ENCODE measurements around the gene DPP3. TPM values are rescaled to one million over a fixed set of nuclear protein-coding genes. Genes with fewer than 3 reads are reported as not detected.
"Not testable (repeated sequence)": the region's sequence is repeated elsewhere in the genome, so short reads cannot be mapped to it uniquely, and the experiment has no call there.

The DPP3 gene
- polyA plus RNA-seq, 1 experiment: 85.2 TPM

DNA sequence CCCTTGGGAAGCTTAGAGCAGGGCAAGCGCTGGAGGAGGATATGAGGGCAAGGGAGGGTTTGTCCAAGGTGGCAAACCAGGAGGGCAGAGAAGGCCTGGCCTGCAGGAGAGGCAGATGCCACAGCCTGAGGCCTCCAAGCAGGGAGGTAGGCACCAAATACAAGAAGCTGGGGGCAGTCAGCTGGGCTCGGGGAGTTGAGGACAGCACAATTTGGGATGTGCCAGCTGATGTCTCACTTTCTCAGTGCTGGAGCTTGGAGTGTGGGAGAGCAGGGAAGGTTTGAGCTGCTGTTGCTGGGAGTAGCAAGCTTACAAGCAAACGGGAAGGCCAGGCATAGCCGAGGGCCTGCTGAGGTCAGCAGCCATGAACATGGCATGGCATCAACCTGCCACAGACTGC is 61.7 kb downstream of the DPP3 start:
- ChIA-PET CTCF (no interaction called here), POLR2A (no interaction called here)
- Histone ChIP-seq H3K36me3 (ENCODE audit: control insufficient read depth, insufficient read depth, low read length) (peaks cover 9% of the 10 kb centered on the region), H3K4me3 (ENCODE audit: low read depth, low read length) (no peak overlapping the region), H3K27me3 (ENCODE audit: control insufficient read depth, insufficient read depth, low read length) (0 out of 2 replicates have a peak, but pooled peaks cover under 1% of the 10 kb centered on the region)
- TF ChIP-seq, protein P1, sequence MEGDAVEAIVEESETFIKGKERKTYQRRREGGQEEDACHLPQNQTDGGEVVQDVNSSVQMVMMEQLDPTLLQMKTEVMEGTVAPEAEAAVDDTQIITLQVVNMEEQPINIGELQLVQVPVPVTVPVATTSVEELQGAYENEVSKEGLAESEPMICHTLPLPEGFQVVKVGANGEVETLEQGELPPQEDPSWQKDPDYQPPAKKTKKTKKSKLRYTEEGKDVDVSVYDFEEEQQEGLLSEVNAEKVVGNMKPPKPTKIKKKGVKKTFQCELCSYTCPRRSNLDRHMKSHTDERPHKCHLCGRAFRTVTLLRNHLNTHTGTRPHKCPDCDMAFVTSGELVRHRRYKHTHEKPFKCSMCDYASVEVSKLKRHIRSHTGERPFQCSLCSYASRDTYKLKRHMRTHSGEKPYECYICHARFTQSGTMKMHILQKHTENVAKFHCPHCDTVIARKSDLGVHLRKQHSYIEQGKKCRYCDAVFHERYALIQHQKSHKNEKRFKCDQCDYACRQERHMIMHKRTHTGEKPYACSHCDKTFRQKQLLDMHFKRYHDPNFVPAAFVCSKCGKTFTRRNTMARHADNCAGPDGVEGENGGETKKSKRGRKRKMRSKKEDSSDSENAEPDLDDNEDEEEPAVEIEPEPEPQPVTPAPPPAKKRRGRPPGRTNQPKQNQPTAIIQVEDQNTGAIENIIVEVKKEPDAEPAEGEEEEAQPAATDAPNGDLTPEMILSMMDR (IDR thresholded peaks at IDR 0.05; ENCODE audit: insufficient read depth, low read depth, low read length): no peak
- DNase-seq (ENCODE audit: low read depth): no peak

DNA sequence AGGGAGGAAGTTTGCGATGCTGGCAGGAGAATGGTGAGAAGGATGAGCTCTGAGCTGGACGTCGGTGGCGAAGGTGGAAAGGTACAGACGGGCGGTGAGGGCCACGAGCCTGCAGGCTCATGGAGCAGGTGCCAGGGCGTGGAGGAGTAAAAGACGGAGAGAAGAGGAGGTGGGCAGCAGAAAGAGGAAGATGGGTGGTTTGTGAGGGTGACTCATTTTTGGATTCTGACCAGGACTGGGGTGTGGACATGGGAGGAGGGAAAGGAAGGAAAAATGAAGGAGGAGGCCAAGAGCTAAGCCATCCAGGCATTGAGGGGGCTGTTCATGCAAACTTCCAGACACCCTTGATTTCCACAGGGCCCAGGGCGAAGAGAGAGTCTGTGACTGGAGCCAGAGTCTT is 62.1 kb downstream of the DPP3 start:
- ChIA-PET POLR2A (no interaction called here), CTCF (no interaction called here)
- Histone ChIP-seq H3K36me3 (ENCODE audit: control insufficient read depth, insufficient read depth, low read length) (peaks cover 9% of the 10 kb centered on the region), H3K4me3 (ENCODE audit: low read depth, low read length) (no peak overlapping the region), H3K27me3 (ENCODE audit: control insufficient read depth, insufficient read depth, low read length) (0 out of 2 replicates have a peak, but pooled peaks cover 1% of the 10 kb centered on the region)
- DNase-seq (ENCODE audit: low read depth): no peak
- TF ChIP-seq, protein P1 (IDR thresholded peaks at IDR 0.05; ENCODE audit: insufficient read depth, low read depth, low read length): no peak

DNA sequence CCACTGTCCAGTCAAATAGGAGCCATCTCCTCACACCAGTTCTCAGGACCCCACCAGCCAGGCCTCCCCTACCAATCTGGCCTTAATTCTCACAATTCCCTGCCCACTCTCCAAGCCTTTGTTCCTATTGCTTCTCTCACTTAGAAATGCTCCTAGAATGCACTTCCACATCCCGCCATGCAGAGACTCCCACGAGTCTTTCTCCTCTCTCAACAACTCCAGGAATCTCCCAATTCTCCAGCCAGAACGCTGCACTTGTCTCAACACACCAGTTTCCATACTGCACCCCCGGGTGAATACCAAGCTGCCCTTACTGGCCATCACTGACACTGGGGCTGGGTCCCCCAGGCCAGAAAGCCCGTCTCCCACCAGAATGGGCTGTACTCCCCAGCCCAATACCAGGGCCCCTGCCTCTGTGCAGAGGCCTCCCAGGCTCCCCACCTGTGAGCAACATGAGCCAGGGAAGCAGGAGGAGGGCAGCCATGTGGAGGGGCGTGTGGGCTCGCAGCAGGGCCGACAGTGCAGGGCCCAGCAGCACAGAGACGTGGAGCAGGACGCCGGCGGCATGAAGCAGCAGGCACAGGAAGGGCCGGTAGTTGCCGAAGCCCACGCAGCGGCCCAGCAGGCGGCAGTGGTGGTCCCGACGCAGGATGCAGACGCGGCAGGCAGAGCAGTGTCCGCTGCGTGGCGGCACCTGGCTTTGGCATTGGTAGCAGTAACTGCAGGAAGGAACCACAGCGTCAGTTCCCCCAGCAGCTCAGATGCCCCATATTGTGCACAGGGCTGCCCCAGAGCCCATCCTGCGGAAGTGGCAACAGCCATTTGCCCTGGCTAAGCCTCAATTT is 63.3 kb downstream of the DPP3 start:
- Histone ChIP-seq H3K4me3 (ENCODE audit: low read depth, low read length) (no peak overlapping the region), H3K36me3 (ENCODE audit: control insufficient read depth, insufficient read depth, low read length) (peaks cover 9% of the 10 kb centered on the region), H3K27me3 (ENCODE audit: control insufficient read depth, insufficient read depth, low read length) (peaks cover 5% of the 10 kb centered on the region; the same call in 1 of the 2 replicates)
- TF ChIP-seq, protein P1 (IDR thresholded peaks at IDR 0.05; ENCODE audit: insufficient read depth, low read depth, low read length): peak; percentile 67
- no peak for DNase-seq (ENCODE audit: low read depth)
- CTCF ChIA-PET: interaction anchor here (1.5 kb wide), 1 partner anchor 11 kb away, joined by 4 read pairs; no protein-coding TSS in a partner anchor
- POLR2A ChIA-PET: no interaction called here

DNA sequence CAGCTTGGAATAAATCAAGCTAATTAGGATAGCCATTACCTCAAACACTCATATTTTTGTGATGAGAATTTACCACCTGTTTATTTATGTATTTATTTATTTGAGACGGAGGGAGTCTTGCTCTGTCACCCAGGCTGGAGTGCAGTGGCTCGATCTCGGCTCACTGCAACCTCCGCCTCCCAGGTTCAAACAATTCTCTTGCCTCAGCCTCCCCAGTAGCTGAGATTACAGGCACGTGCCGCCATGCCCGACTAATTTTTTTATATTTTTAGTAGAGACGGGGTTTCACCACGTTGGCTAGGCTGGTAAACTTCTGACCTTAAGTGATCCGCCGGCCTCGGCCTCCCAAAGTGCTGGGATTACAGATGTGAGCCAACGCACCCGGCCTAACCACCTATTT is 64.7 kb downstream of the DPP3 start:
- DNase-seq (ENCODE audit: low read depth); H3K36me3 ChIP-seq (ENCODE audit: control insufficient read depth, insufficient read depth, low read length); POLR2A ChIA-PET; H3K27me3 ChIP-seq (ENCODE audit: control insufficient read depth, insufficient read depth, low read length): not testable (repeated sequence)
- H3K4me3 ChIP-seq (ENCODE audit: low read depth, low read length): peak overlapping the region; percentile 79
- CTCF ChIA-PET: interaction anchor here (1.5 kb wide), 1 partner anchor 12 kb away, joined by 4 read pairs; no protein-coding TSS in a partner anchor

DNA sequence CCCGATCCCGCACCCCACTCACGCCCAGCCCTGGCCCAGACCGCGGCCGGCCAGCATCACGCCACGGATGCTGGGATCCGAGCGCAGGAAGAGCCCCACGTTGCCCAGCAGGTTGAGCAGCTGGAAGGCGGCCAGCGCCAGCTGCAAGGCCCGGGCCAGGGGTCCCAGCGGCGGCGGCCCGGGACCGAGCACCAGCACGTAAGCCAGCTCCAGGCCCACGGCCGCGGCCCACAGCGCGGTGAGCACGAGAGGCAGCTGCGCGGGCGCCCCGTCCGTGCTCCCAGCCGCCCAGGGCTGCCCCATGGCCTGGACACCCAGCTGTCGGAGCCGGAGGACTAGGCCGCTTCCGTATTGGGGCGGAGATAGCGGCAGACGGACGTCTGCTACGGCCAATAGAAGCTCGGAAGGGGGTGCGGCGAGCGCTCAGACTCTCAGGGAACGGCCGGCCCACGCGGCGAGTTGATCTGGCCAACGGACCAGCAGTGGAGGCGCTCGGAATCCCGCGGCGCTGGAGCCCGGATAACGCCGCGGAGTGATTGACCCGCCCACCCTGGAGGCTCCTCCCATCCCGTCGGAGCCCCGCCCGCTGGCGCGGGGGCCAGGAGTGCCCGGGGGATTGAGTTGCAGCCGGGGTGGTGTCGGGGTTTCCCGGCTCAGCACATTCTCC is 65.6 kb downstream of the DPP3 start, which contains the start of gene ZDHHC24:
Gene ZDHHC24, minus strand, starts transcription at position 348 of the 667 bp plus-strand sequence. Its CDS starts 45 bp downstream, at position 303.
- peak; percentile 85 for DNase-seq (ENCODE audit: low read depth)
- CTCF ChIA-PET: interaction anchor here (1.0 to 1.6 kb wide), 6 partner anchors 17 to 133 kb away, joined by 3 to 6 read pairs (median 4); partner anchors contain the start of genes CCDC87, CCS and CTSF
- peaks cover 1% of the 10 kb centered on the region for H3K36me3 ChIP-seq (ENCODE audit: control insufficient read depth, insufficient read depth, low read length)
- TF ChIP-seq, protein P1 (IDR thresholded peaks at IDR 0.05; ENCODE audit: insufficient read depth, low read depth, low read length): no peak
- peak within 1 kb of the TSS; percentile 79 for H3K4me3 ChIP-seq (ENCODE audit: low read depth, low read length)
- POLR2A ChIA-PET: no interaction called here
- peaks cover 11% of the 10 kb centered on the region for H3K27me3 ChIP-seq (ENCODE audit: control insufficient read depth, insufficient read depth, low read length)

All from BJ (cell line).